Measurements from ENCODE around the gene GFY.
A peak's percentile ranks its signal among the peaks of the same experiment; 100 is the strongest.

The GFY gene
- total RNA-seq = 0 to 0.18 (median 0) reads per million in 4 experiments

GRCh38 chr19:49425178-49425577, at the start of gene GFY:
Gene GFY (plus strand): TSS chr19:49425388. CDS start chr19:49426431, 1,043 bp downstream.
- DNase-seq = no peak

- DNase-seq = no peak
Observed at GRCh38 chr19:49378512-49378911, 46.7 kb upstream of the GFY start.

DNA sequence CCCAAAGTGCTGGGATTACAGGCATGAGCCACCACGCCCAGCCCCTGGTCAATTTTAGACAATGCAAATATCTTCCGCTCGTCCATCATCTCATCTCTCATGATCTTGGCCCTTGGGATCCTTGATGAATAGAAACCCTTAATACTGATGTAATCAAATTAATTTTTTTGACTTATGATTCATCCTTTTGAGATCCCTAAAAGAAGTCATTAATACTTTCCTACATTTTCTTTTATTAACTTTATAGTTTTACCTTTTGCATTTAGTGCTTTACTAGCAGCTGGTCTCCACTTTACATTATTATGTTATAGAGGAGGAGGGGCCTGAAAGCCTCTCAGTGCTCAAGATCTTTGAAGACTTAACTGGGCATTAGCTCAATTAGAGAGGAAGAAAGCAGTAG, 44.8 kb upstream of the GFY start:
- DNase-seq = no peak

DNA sequence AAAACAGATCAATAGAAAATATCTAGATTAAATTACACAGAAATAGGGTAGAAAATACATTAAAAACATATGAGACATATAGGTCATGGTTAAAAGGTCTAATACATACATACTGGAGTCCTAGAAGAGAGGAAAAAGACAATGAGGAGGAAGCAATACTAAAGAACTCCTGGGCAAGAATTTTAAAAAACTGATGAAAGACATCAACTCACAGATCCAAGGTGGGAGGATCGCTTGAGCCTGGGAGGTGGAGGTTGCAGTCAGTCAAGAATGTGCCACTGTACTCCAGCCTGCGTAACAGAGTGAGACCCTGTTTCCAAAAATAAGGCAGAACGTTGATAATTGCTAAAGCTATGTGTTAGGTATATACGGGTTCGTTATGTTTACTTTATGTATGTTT, 42.5 kb upstream of the GFY start:
- DNase-seq = no peak

DNA sequence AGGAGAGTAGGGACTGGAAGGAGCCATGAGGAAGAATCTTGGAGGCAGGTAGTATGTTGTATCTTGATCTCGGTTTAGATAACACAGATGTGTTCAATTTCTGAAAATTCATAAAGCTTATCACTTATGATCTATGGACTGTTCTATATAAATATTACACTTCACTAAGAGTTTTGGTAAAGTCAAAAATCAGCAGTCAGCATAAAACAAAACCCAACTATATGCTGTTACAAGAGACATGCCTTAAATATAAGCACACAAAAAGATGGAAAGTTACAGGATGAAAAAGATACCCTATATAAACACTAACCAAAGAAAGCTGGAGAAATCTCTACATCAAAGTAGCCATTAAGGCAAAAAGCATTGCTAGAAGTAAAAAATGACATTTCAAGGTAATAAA, 41.6 kb upstream of the GFY start:
- no peak for DNase-seq

DNA sequence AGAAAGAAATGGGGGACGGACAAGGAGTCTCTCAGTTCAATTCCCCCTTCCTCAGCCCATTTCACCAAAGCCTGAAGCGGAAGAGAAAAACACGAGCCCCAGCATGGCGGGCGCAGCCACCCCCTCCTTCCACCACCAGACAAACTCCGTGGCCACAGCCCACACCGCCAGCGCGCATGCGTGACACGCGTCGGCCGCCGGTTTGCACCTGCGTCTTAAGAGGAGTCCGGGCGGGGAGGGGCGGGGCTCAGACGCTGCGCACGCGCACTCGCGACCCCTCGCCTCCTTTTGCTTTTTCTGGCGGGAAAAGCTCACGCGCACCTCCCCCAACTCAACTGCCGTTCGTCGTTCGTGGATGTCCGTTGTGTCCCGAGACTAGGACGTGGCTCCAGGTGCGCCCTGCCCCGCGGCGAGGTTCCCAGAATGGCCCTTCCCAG, 37.2 kb upstream of the GFY start, which contains the start of gene KASH5:
Gene KASH5, plus strand, starts transcription at position 314 of the 437 bp plus-strand sequence. CDS start 2,635 bp downstream, outside the sequence.
- DNase-seq = peak; percentile 77

GRCh38 chr19:49389406-49389805, 35.8 kb upstream of the GFY start:
- DNase-seq = no peak

DNA sequence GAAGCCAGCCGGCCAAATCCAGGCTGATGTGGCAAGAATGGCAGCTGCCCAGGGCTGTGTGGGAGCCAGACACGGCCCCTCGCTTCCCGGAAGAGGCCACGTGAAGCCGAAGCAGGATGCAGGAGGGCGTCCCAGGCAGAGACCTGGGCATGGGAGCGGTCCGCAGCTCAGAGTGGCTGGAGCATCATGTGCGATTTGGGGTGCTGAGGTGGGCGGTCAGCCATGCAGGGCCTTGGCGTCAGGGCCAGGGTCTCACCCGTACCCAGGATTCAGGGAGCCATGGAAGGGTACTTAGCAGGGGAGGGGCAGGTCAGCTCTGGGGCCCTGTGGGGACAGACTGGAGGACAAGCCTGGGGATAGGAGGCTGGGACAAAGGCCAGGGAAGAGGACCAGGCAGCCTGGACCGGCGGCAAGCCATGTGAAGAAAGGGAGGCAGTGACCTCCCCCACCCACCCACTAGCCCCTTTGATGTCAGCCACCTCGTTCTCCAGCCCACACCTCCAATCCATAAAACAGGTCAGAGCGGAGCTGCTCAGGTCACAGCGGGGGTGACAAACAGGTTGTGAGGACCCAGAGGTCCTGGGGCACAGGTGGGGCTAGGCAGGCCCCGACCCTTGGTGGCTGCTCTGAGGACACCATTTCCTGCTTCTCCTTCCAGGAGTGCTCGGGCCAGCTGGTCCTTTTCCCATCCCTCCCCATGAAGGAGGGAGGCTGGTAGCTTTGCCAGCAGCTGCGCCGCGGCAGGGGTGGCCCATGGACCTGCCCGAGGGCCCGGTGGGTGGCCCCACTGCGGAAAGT, 34.9 kb upstream of the GFY start:
- no peak for DNase-seq

DNA sequence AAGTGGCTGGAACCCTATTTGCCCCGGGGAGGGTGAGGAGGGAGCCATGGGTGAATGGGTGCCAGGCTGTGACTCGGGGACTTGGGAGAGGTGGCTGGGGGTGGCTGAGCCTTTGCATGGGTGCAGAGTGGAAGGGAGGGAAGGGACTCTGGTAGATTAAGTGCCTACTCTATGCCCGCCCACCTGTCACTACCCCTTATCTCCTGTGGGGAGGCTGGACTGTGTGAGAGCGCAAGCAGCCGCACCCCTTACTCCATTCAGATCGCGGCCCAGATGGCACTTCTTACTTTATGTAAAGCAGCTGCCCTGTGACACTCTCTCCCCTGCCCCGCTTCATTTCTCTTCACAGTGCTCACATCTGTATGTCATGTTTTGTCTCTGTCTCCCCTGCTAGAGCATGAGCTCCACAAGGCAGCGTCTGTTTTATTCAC, 34.2 kb upstream of the GFY start:
- DNase-seq = no peak

DNA sequence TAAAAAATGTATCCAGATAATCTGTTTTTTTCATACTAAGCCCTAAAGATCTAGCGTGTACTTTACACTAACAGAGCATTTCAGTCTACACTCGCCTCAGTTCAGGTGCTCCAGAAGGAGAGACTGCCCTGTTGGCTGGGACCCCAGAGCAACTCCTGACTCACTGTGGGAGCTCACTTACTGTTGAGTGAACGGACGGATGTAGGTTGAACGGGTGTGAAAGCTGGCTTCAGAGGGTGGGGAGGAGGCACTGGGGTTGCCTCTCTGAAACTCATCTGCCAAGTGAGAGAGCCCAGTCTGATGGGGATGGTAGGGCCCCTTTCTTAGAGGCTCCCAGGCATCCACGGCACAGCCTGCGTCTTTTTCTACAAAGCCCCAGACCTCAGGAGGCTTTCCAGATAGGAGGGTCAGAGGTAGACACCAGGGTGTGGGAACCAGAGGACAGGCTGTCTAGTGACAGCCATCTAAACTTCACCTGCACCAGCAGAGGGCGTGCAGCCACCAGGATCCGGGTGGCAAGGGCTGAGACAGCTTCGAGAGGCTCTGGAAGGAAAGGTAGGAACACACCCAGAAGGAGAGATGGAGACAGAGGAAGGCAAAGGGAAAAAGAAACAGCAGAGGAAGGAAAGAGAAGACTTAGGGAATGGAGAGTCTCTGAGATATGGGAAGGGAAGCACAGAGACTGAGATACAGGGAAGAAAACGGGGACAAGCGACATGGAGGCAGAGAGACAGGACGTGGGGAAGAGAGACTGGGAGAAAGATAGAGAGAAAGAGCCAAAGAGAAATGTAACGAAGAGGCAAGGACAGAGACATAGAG, 33.4 kb upstream of the GFY start:
- peak; percentile 67 for DNase-seq

- DNase-seq = no peak
Observed at GRCh38 chr19:49393881-49394280, 31.3 kb upstream of the GFY start.

DNA sequence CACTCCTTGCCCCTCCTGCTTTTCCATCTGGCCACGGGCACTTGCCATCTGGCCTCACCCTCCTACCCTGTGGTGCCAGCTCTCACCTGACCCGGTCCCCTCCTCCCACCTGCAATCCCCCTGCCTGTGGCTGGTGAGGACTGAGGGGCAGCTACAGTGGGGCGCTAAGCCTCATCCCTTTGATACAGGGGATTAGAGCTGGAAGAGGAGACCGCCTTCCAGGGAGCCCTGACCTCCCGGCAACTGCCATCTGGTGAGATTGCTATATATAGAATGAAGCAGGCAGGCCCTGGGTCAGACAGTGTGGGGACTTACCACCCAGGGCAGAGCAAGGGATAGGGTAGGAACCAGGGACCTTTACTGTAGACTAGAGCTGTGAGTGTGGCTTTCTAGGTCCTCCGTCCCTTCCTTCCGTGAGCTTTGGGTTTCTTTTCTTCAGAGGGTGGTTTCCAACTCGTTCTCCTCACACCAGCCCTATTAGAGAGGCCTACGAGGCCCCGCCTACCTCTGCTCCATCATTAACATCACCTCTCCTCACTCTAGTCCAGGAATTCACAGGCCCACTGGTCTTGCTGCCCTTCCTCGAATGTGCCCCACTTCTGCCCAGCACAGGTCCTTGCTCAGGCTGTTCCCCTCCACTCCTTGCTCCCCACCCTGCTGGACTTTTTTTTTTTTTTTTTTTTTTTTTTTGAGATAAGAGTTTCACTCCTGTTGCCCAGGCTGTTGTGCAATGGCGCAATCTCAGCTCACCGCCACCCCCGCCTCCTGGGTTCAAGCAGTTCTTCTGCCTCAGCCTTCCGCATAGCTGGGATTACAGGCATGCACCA, 29.4 kb upstream of the GFY start:
- no peak for DNase-seq

DNA sequence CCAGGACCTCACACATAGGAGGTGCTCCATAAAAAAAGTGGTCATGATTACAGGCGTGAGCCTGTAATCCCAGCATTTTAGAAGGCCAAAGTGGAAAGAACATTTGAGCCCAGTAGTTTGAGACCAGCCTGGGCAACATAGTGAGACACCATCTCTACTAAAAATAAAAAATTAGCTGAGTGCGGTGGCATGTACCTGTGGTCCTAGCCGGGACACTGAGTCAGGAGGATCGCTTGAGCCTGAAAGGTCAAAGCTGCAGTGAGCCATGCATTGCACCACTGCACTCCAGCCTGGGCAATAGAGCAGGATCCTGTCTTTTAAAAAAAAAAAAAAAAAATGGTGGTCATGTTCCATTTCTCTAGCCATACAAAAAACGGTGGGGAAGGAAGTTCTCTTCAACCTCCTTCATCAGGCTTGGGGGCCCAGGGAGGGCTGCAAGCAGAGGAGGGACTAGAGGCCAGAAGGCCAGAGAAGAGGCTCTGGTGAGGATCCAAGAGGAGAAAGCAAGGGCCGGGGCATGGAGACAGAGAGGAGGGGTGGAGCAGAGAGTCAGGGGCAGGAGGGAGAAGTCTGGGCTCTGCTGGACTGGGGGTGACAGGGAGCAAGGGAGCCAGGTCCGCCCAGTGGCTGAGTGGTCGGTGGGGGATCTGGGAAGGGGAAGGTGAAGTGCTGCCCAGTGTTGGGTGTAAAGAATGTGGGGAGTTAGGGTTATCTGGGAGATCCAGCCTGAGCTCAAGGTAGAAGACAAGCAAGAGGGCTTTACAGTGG, 28.3 kb upstream of the GFY start:
- no peak for DNase-seq

GRCh38 chr19:49398001-49398615, 27.1 kb upstream of the GFY start:
- no peak for DNase-seq

GRCh38 chr19:49398931-49399330, 26.3 kb upstream of the GFY start:
- DNase-seq = no peak

GRCh38 chr19:49400029-49400428, 25.2 kb upstream of the GFY start:
- no peak for DNase-seq

DNA sequence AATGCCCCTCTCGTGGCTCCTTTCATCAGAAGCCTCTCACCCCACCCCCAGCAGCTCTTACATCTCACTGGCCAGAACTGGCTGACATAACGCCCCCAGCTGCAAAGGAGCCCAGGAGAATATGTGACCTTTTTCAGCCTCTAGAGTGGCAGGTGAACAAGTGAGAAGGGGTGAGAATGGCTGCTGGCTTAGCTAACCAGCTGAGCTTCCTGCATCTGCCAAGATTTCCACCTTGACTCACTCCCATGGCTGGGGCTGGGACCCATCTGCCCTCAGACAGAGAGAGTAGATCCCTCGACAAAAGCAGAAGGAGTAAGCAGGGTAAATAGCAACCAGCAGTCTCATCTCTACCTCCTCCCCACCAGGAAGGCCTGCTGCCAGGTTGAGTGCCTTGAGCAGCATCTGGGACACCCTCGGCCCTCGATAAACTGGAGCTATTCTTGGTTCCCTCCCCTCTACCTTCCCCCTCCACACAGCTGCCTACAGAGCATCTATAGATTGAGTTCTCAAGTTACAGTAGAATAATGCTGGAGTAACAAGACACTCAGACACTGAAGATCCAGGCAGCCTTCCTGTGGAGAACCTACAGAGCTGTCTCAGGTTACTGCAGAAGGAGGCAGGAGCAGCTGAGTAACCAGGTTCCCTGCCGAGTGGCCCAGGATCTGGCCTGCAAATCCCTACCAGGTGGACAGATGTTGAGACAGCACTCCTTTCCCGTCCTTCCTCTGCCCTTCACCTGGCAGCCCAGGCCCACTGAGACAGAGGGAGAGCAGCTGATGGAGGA, 21.6 kb upstream of the GFY start:
- DNase-seq = no peak

- DNase-seq = no peak
Observed at GRCh38 chr19:49407079-49407478, 18.1 kb upstream of the GFY start.

- DNase-seq = no peak
Observed at GRCh38 chr19:49407482-49408015, 17.6 kb upstream of the GFY start.

GRCh38 chr19:49408816-49409440, 16.3 kb upstream of the GFY start:
- DNase-seq = no peak
